GM12873 (cell line): ENCODE measurements around the gene VPS4A.

Experiments
- CTCF ChIP-seq: IDR thresholded peaks from 2 replicates; pipeline ENCODE4 v1.5.1; 2012; ENCODE audit warnings: low read depth, mild to moderate bottlenecking, moderate library complexity, low read length, control low read depth; ENCODE audit not compliant: insufficient read depth; ENCODE audit errors: missing control alignments

The VPS4A gene

GRCh38 chr16:69309316-69309715 lies 1.8 kb upstream of the VPS4A start:
- TF ChIP-seq CTCF: no peak

- TF ChIP-seq CTCF: peak; percentile 15
Measured at GRCh38 chr16:69311533-69312387, 610 bp downstream of the VPS4A start.

GRCh38 chr16:69313469-69313868 lies 2.3 kb downstream of the VPS4A start:
- no peak for TF ChIP-seq CTCF

GRCh38 chr16:69314534-69314933 lies 3.4 kb downstream of the VPS4A start:
- TF ChIP-seq CTCF: no peak

GRCh38 chr16:69315486-69316311 lies 4.5 kb downstream of the VPS4A start:
- TF ChIP-seq CTCF: no peak

- no peak for TF ChIP-seq CTCF
Measured at GRCh38 chr16:69316595-69317034, 5.5 kb downstream of the VPS4A start.
